SH-SY5Y (cell line): ENCODE results near the gene SIK2.

Experiments used
- GATA2 ChIP-seq: IDR thresholded peaks from 2 replicates; pipeline ENCODE4 v1.6.1; 2011; ENCODE audit warnings: mild to moderate bottlenecking, low read depth, low read length
- GATA3 ChIP-seq: IDR thresholded peaks from 2 replicates; pipeline ENCODE4 v1.6.1; 2011; ENCODE audit warnings: low read depth, mild to moderate bottlenecking, low read length, moderate library complexity

GRCh38 chr11:111764621-111765020 lies 162.4 kb downstream of the SIK2 start:
- TF ChIP-seq GATA2 (no peak), GATA3 (no peak)
